Endothelial cell (in vitro differentiated cells): ENCODE results near the gene ARHGAP12. TPM values are rescaled to one million over a fixed set of nuclear protein-coding genes. Genes with fewer than 3 reads are reported as not detected.

Source experiments
- DNase-seq: peaks from one replicate; pipeline ENCODE4 v3.0.0; 2021; ENCODE audit warnings: low spot score
- H3K27ac Mint-ChIP-seq: one replicate; pipeline ENCODE4 v1.8.0; 2021; ENCODE audit warnings: mixed read lengths, inconsistent platforms; ENCODE audit not compliant: unreplicated experiment
- H3K27me3 Mint-ChIP-seq: one replicate; pipeline ENCODE4 v1.8.0; 2021; ENCODE audit warnings: mild to moderate bottlenecking, moderate library complexity, mixed read lengths, inconsistent platforms; ENCODE audit not compliant: unreplicated experiment
- H3K36me3 Mint-ChIP-seq: one replicate; pipeline ENCODE4 v1.8.0; 2021; ENCODE audit warnings: mild to moderate bottlenecking, low read depth, mixed read lengths, inconsistent platforms; ENCODE audit not compliant: unreplicated experiment
- H3K4me1 Mint-ChIP-seq: one replicate; pipeline ENCODE4 v1.8.0; 2021; ENCODE audit warnings: mild to moderate bottlenecking, mixed read lengths, inconsistent platforms; ENCODE audit not compliant: unreplicated experiment
- H3K4me3 Mint-ChIP-seq: one replicate; pipeline ENCODE4 v1.8.0; 2021; ENCODE audit warnings: mild to moderate bottlenecking, mixed read lengths, inconsistent platforms; ENCODE audit not compliant: unreplicated experiment
- H3K9me3 Mint-ChIP-seq: one replicate; pipeline ENCODE4 v1.8.0; 2021; ENCODE audit warnings: mixed read lengths, inconsistent platforms; ENCODE audit not compliant: unreplicated experiment
- CTCF ChIP-seq: fragments of 200-600 bp; sonication (generic); IDR thresholded peaks from one replicate; pipeline ENCODE4 v1.5.0; 2021; ENCODE audit warnings: antibody characterized with exemption; ENCODE audit not compliant: unreplicated experiment
- total RNA-seq: library from RNA; stranded (reverse); fragmentation: NEBNext Ultra II Directional; extraction: Animal tissue kit (Norgen Biotek cat#: 25700); gene quantifications from one replicate; pipeline ENCODE4 v1.2.1, GENCODE V29; 2021; ENCODE audit not compliant: unreplicated experiment

Gene ARHGAP12
- total RNA-seq, 1 donor from 2014 or later, result 39.0 TPM

GRCh38 chr10:31920538-31920937 lies 8.1 kb downstream of the ARHGAP12 start:
- Mint-ChIP-seq H3K9me3 (no peaks in the 10 kb centered on the region), H3K27me3 (no peaks in the 10 kb centered on the region), H3K27ac (no peak overlapping the region), H3K4me3 (no peak overlapping the region), H3K36me3 (no peaks in the 10 kb centered on the region), H3K4me1 (peaks cover 10% of the 10 kb centered on the region)
- DNase-seq, result no peak
- no peak for TF ChIP-seq CTCF

GRCh38 chr10:31918671-31919409 lies 9.8 kb downstream of the ARHGAP12 start:
- Mint-ChIP-seq H3K4me3 (no peak overlapping the region), H3K9me3 (no peaks in the 10 kb centered on the region), H3K4me1 (peaks cover 17% of the 10 kb centered on the region), H3K27me3 (no peaks in the 10 kb centered on the region), H3K36me3 (no peaks in the 10 kb centered on the region), H3K27ac (no peak overlapping the region)
- TF ChIP-seq CTCF, result no peak
- DNase-seq, result no peak

GRCh38 chr10:31914370-31914769 lies 14.3 kb downstream of the ARHGAP12 start:
- Mint-ChIP-seq H3K27ac (no peak overlapping the region), H3K4me3 (no peak overlapping the region), H3K36me3 (no peaks in the 10 kb centered on the region), H3K27me3 (no peaks in the 10 kb centered on the region), H3K9me3 (no peaks in the 10 kb centered on the region), H3K4me1 (peaks cover 26% of the 10 kb centered on the region)
- no peak for TF ChIP-seq CTCF
- DNase-seq, result no peak

GRCh38 chr10:31912898-31913850 lies 15.5 kb downstream of the ARHGAP12 start:
- H3K4me3 Mint-ChIP-seq, result no peak overlapping the region
- H3K36me3 Mint-ChIP-seq, result peaks cover 4% of the 10 kb centered on the region
- no peak for DNase-seq
- peaks cover 23% of the 10 kb centered on the region for H3K4me1 Mint-ChIP-seq
- H3K27me3 Mint-ChIP-seq, result no peaks in the 10 kb centered on the region
- no peak for TF ChIP-seq CTCF
- no peak overlapping the region for H3K27ac Mint-ChIP-seq
- H3K9me3 Mint-ChIP-seq, result no peaks in the 10 kb centered on the region
